ENCODE data around the gene SYNE1. TPM values are rescaled to one million over a fixed set of nuclear protein-coding genes. Genes with fewer than 3 reads are reported as not detected.
A peak's percentile ranks its signal among the peaks of the same experiment; 100 is the strongest.

SYNE1 gene
- total RNA-seq, 1 donor from 2014 or later, result 166 TPM

DNA sequence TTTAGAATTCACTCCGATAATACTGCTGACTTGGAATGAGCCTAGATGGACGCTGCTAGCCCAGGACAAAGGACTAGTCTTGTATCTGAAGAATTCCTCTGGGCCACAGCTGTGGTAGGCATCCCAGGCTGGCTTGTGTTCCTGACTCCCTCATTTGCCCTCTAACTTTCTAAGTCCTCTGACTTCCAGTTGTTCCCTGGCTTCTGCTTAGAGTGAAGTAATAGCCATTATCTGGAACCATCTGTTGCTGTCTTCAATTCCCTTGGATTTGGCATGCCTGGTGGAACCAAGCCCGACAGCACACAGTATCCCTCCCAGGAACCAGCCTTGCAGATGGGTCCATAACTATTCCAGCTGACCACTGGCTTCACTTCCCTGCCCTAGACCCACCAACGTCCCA lies 376.0 kb downstream of the SYNE1 start:
- ATAC-seq (peak; percentile 16 to 69), DNase-seq (no peak)
- Histone ChIP-seq H3K4me3 (no peak overlapping the region), H3K9me3 (no peaks in the 10 kb centered on the region), H3K27ac (peak overlapping the region; percentile 28), H3K36me3 (peaks cover 87% of the 10 kb centered on the region), H3K4me1 (peaks cover 6% of the 10 kb centered on the region), H3K27me3 (ENCODE audit: low read depth) (no peaks in the 10 kb centered on the region)
- no peak for TF ChIP-seq CTCF (IDR thresholded peaks at IDR 0.05)
- intact Hi-C loops (cut with DNase I), result no loop called here

- DNase-seq (no peak), ATAC-seq (no peak)
- no peaks in the 10 kb centered on the region for H3K27me3 ChIP-seq (ENCODE audit: low read depth)
- H3K4me3 ChIP-seq, result no peak overlapping the region
- no peak overlapping the region for H3K27ac ChIP-seq
- no peaks in the 10 kb centered on the region for H3K9me3 ChIP-seq
- H3K36me3 ChIP-seq, result peaks cover 89% of the 10 kb centered on the region
- H3K4me1 ChIP-seq, result peaks cover 6% of the 10 kb centered on the region
- intact Hi-C loops (cut with DNase I), result no loop called here
- no peak for TF ChIP-seq CTCF (IDR thresholded peaks at IDR 0.05)
Measured at GRCh38 chr6:152259234-152259633, 377.9 kb downstream of the SYNE1 start.

GRCh38 chr6:152257581-152257980 lies 379.6 kb downstream of the SYNE1 start:
- Histone ChIP-seq H3K27me3 (ENCODE audit: low read depth) (no peaks in the 10 kb centered on the region), H3K9me3 (no peaks in the 10 kb centered on the region), H3K4me3 (no peak overlapping the region), H3K27ac (no peak overlapping the region), H3K4me1 (peaks cover 6% of the 10 kb centered on the region), H3K36me3 (peaks cover 90% of the 10 kb centered on the region)
- ATAC-seq (no peak), DNase-seq (no peak)
- TF ChIP-seq CTCF (IDR thresholded peaks at IDR 0.05), result no peak
- intact Hi-C loops (cut with DNase I), result no loop called here

GRCh38 chr6:152250127-152250526 lies 387.0 kb downstream of the SYNE1 start:
- ATAC-seq (no peak), DNase-seq (no peak)
- Histone ChIP-seq H3K27me3 (ENCODE audit: low read depth) (no peaks in the 10 kb centered on the region), H3K4me1 (peaks cover 8% of the 10 kb centered on the region), H3K36me3 (peaks cover 76% of the 10 kb centered on the region), H3K4me3 (no peak overlapping the region), H3K9me3 (no peaks in the 10 kb centered on the region), H3K27ac (no peak overlapping the region)
- TF ChIP-seq CTCF (IDR thresholded peaks at IDR 0.05), result no peak
- intact Hi-C loops (cut with DNase I), result no loop called here

DNA sequence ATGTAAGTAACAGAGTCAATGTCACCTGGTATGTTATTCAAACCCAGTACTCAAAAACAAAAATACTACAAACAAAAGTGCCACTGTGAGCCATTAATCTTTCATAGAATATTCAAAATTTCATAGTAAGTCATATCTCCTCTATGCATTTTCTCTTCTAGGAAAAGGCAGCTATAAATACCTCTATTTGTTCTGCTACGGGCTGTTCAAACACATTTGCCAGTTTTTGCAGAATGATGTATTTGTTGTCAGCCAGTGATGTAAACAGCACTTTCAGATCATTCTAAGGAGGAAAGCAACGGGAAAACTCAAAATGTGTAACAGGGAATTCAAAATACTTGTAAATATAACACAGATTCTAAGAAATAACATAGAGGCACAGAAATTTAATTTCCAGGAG lies 388.2 kb downstream of the SYNE1 start:
- DNase-seq (no peak), ATAC-seq (no peak)
- no peak overlapping the region for H3K4me3 ChIP-seq
- intact Hi-C loops (cut with DNase I), result no loop called here
- no peak for TF ChIP-seq CTCF (IDR thresholded peaks at IDR 0.05)
- peaks cover 76% of the 10 kb centered on the region for H3K36me3 ChIP-seq
- no peaks in the 10 kb centered on the region for H3K9me3 ChIP-seq
- H3K27me3 ChIP-seq (ENCODE audit: low read depth), result no peaks in the 10 kb centered on the region
- H3K27ac ChIP-seq, result no peak overlapping the region
- peaks cover 8% of the 10 kb centered on the region for H3K4me1 ChIP-seq

Data from lower lobe of right lung (tissue), 2 donors.